Endothelial cell of umbilical vein (primary cell): ENCODE results near the gene SHOC2. TPM values are rescaled to one million over a fixed set of nuclear protein-coding genes. Genes with fewer than 3 reads are reported as not detected.

Source experiments
- BruUV-seq: library from RNA; stranded (reverse); fragments of 400-500 nt; replicated peaks from 2 replicates; lab custom pipeline; 2021; lab: Mats Ljungman, UMichigan
- CTCF ChIA-PET: fragments of 300-600, 350-600 bp; sonication (Branson Sonifier 250); formaldehyde crosslinking; loops from one replicate; lab custom pipeline; 2021; ENCODE audit warnings: antibody characterized with exemption, inconsistent platforms; lab: Charles Lee
- POLR2A ChIA-PET: fragments of 300-600, 350-600 bp; sonication (Branson Sonifier 250); formaldehyde crosslinking; loops from one replicate; lab custom pipeline; 2021; ENCODE audit warnings: antibody characterized with exemption, inconsistent platforms; lab: Charles Lee
- DNase-seq: peaks from one replicate; pipeline ENCODE4 v3.0.0-alpha.2; 2011; ENCODE audit warnings: low read depth, low spot score
- FAIRE-seq: peaks from 2 replicates; lab custom pipeline; 2011; peaks lifted over from hg19 to GRCh38; lab: Jason Lieb, UNC
- H2AFZ ChIP-seq: 2 replicates; pipeline ENCODE4 v1.6.0; 2012; ENCODE audit warnings: low read depth, low read length, control low read depth, inconsistent platforms
- H3K27ac ChIP-seq: 2 replicates; pipeline ENCODE4 v1.5.1; 2011; ENCODE audit warnings: low read depth, mild to moderate bottlenecking, control low read depth, low read length, moderate library complexity; ENCODE audit not compliant: insufficient read depth
- H3K27me3 ChIP-seq, 2 experiments: 2 replicates each; pipeline versions ENCODE4 v1.6.0 to v1.6.1; 2011; ENCODE audit warnings: low read length in 2 of 2, mixed read lengths in 1 of 2; ENCODE audit not compliant: control insufficient read depth in 2 of 2, insufficient read depth in 2 of 2
- H3K36me3 ChIP-seq, 2 experiments: 2 replicates in 1 of 2; 3 replicates in 1 of 2; pipeline ENCODE4 v1.5.1; 2011; ENCODE audit warnings: low read length in 2 of 2, mild to moderate bottlenecking in 1 of 2, moderate library complexity in 1 of 2; ENCODE audit not compliant: control insufficient read depth in 2 of 2, insufficient read depth in 2 of 2; ENCODE audit errors: extremely low read depth in 1 of 2
- H3K4me1 ChIP-seq: 3 replicates; pipeline ENCODE4 v1.5.1; 2011; ENCODE audit warnings: mild to moderate bottlenecking, low read length; ENCODE audit not compliant: control insufficient read depth, insufficient read depth; ENCODE audit errors: extremely low read depth
- H3K4me2 ChIP-seq: 2 replicates; pipeline ENCODE4 v1.6.1; 2011; ENCODE audit warnings: low read length, control low read depth, mixed read lengths; ENCODE audit not compliant: insufficient read depth
- H3K4me3 ChIP-seq, 3 experiments: fragments of 200-600 bp in 1 of 3; sonication (generic), shearing (Covaris generic) in 1 of 3; replicated peaks in 1 of 3; 2 replicates each; pipeline ENCODE4 v1.5.1; 2011 to 2016; ENCODE audit warnings: control low read depth in 3 of 3, low read length in 3 of 3, mild to moderate bottlenecking in 2 of 3, inconsistent platforms in 1 of 3, low read depth in 1 of 3, moderate library complexity in 1 of 3; ENCODE audit not compliant: insufficient read depth in 1 of 3
- H3K79me2 ChIP-seq: 2 replicates; pipeline ENCODE4 v1.6.0; 2012; ENCODE audit warnings: low read length, inconsistent platforms; ENCODE audit not compliant: control insufficient read depth, insufficient read depth
- H3K9ac ChIP-seq: replicated peaks from 2 replicates; pipeline ENCODE3; 2011; ENCODE audit warnings: low read length, control low read depth; ENCODE audit not compliant: insufficient read depth; ENCODE audit errors: extremely low read depth
- H3K9me1 ChIP-seq: replicated peaks from 3 replicates; pipeline ENCODE4 v1.6.0; 2011; ENCODE audit warnings: mild to moderate bottlenecking, low read length; ENCODE audit not compliant: control insufficient read depth, insufficient read depth; ENCODE audit errors: extremely low read depth
- H3K9me3 ChIP-seq: replicated peaks from 2 replicates; pipeline ENCODE4 v1.5.1; 2012; ENCODE audit warnings: low read length, inconsistent platforms; ENCODE audit not compliant: control insufficient read depth, insufficient read depth
- H4K20me1 ChIP-seq: replicated peaks from 2 replicates; pipeline ENCODE3; 2011; ENCODE audit warnings: mild to moderate bottlenecking, low read length; ENCODE audit not compliant: control insufficient read depth, insufficient read depth; ENCODE audit errors: extremely low read depth
- EZH2 ChIP-seq: IDR thresholded peaks from 2 replicates; pipeline ENCODE4 v1.6.1; 2012; ENCODE audit warnings: borderline replicate concordance, low read depth, mild to moderate bottlenecking, moderate library complexity, low read length, inconsistent platforms; ENCODE audit not compliant: severe bottlenecking
- FOS ChIP-seq: IDR thresholded peaks from 2 replicates; pipeline ENCODE4 v1.6.1; 2011; ENCODE audit warnings: mild to moderate bottlenecking, low read length, moderate library complexity, borderline replicate concordance; ENCODE audit not compliant: insufficient read depth
- GATA2 ChIP-seq: IDR thresholded peaks from 2 replicates; pipeline ENCODE4 v1.7.0; 2011; ENCODE audit warnings: low read depth, mild to moderate bottlenecking, moderate library complexity, mixed read lengths, low read length; ENCODE audit not compliant: insufficient read length, insufficient read depth
- JUN ChIP-seq: IDR thresholded peaks from 2 replicates; pipeline ENCODE4 v1.6.1; 2011; ENCODE audit warnings: borderline replicate concordance, low read depth; ENCODE audit not compliant: insufficient read length, insufficient read depth
- POLR2A ChIP-seq: IDR thresholded peaks from 2 replicates; pipeline ENCODE4 v1.6.1; 2012; ENCODE audit warnings: low read depth, mild to moderate bottlenecking, control low read depth, low read length
- dilution Hi-C: fragments of 300-500 bp; cut with MboI; formaldehyde crosslinking; loops from one replicate; pipeline ENCODE4 v1.15.0; 2019; ENCODE audit warnings: low sequenced_read_pairs; ENCODE audit not compliant: extremely low pct_ligation_motif_present
- intact Hi-C: fragments of 100-400 bp; cut with micrococcal nuclease; formaldehyde crosslinking; loops from one replicate; pipeline ENCODE4 v1.10.0; 2022
- polyA plus RNA-seq, 4 experiments: library from polyadenylated mRNA; depleted of rRNA in 3 of 4; stranded (reverse) in 3 of 4; unstranded in 1 of 4; fragments of >200 nt; gene quantifications; 2 replicates each; pipeline versions ENCODE4 v1.2.1 to v1.2.3, GENCODE V29; 2011 to 2012; ENCODE audit warnings: missing spikeins in 1 of 4
- total RNA-seq: library from RNA; stranded (reverse); gene quantifications from 2 replicates; pipeline ENCODE4 v1.2.3, GENCODE V29; 2021
- TF ChIP-seq, protein P1 (sequence below), 2 donors: IDR thresholded peaks; 1 replicate in 1 of 2; 2 replicates in 1 of 2; pipeline ENCODE4 v1.5.1; 2011; ENCODE audit warnings: low read length in 2 of 2, mild to moderate bottlenecking in 2 of 2, moderate library complexity in 2 of 2, control low read depth in 1 of 2, inconsistent platforms in 1 of 2, low read depth in 1 of 2; ENCODE audit not compliant: insufficient read depth in 1 of 2; ENCODE audit errors: extremely low read depth in 1 of 2
- TF ChIP-seq, protein P2 (sequence below): IDR thresholded peaks from 2 replicates; pipeline ENCODE4 v1.6.1; 2011; ENCODE audit not compliant: insufficient read depth, insufficient read length

SHOC2 gene
- total and polyA plus RNA-seq, 2 donors (not counting 3 experiments of a cell fraction or from before 2014, with no cell fraction given) = 13.0 to 37.1 TPM

DNA sequence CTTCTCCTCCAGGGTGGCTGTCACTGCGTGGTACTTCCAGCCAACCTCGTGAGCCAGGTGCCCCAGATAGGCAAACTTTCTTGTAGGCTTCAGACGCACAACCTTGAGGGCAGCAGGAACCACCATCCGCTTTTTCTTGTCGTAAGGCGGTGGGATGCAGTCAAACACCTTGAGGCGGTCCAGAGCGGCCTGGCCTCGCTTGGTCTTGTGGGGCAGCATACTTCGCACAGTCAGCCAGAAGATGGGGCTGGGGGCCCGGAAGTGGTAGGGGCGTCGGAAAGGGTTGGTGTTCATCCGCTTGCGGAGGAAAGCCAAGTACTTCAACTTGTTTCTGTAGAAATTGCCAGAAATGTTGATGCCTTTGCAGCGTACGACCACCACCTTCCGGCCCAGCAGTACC lies 17.4 kb downstream of the SHOC2 start:
- Histone ChIP-seq H3K9me3 (no peaks in the 10 kb centered on the region), H3K9ac (no peak overlapping the region), H3K4me3 (no peak overlapping the region), H3K4me2 (no peak overlapping the region), H3K79me2 (peaks cover 87% of the 10 kb centered on the region), H3K4me1 (peaks cover 4% of the 10 kb centered on the region), H3K36me3 (no peaks in the 10 kb centered on the region), H4K20me1 (peaks cover 10% of the 10 kb centered on the region), H3K27me3 (no peaks in the 10 kb centered on the region), H2AFZ (no peak overlapping the region), H3K9me1 (no peaks in the 10 kb centered on the region), H3K27ac (no peak overlapping the region)
- TF ChIP-seq JUN (no peak), FOS (no peak), GATA2 (no peak)
- intact Hi-C loops = no loop called here
- dilution Hi-C loops = no loop called here
- ChIA-PET POLR2A (no interaction called here), CTCF (interaction anchor here (1.1 to 3.4 kb wide), 3 partner anchors 9 to 18 kb away, joined by 3 to 18 read pairs (median 9); partner anchors contain the start of genes BBIP1 and SHOC2)
- DNase-seq (no peak), FAIRE-seq (no peak)
- BruUV-seq = no TSS peak

DNA sequence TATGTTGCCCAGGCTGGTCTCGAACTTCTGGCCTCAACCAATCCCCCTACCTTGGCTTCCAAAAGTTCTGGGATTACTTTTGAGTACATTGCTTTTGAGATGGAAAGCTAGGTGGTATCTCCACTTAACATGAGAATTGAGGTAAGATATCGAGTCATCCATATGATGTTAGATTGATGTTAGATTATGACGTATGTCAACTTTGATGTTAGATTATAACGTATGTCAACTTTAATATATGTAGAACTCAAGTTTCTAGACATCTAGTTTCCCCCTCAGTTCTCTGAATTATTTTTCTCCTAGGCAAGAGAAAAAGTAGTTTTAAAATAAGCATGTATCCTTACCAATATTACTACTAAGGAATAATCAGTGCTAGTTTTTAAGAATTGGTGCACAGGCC lies 20.0 kb downstream of the SHOC2 start:
- H3K9me3 ChIP-seq = no peaks in the 10 kb centered on the region
- no peak overlapping the region for H3K4me3 ChIP-seq
- peaks cover 80% of the 10 kb centered on the region for H3K79me2 ChIP-seq
- no peak overlapping the region for H3K9ac ChIP-seq
- H2AFZ ChIP-seq = no peak overlapping the region
- H3K27ac ChIP-seq = no peak overlapping the region
- CTCF ChIA-PET = interaction anchor here (3.4 kb wide), 1 partner anchor 12 kb away, joined by 18 read pairs; no protein-coding TSS in a partner anchor
- H3K9me1 ChIP-seq = no peaks in the 10 kb centered on the region
- H3K36me3 ChIP-seq = no peaks in the 10 kb centered on the region
- POLR2A ChIA-PET = interaction anchor here (1.3 kb wide), 1 partner anchor 20 kb away, joined by 3 read pairs; the partner anchor contains the start of genes BBIP1 and SHOC2
- DNase-seq (peak; percentile 11), FAIRE-seq (no peak)
- TF ChIP-seq, protein P1, sequence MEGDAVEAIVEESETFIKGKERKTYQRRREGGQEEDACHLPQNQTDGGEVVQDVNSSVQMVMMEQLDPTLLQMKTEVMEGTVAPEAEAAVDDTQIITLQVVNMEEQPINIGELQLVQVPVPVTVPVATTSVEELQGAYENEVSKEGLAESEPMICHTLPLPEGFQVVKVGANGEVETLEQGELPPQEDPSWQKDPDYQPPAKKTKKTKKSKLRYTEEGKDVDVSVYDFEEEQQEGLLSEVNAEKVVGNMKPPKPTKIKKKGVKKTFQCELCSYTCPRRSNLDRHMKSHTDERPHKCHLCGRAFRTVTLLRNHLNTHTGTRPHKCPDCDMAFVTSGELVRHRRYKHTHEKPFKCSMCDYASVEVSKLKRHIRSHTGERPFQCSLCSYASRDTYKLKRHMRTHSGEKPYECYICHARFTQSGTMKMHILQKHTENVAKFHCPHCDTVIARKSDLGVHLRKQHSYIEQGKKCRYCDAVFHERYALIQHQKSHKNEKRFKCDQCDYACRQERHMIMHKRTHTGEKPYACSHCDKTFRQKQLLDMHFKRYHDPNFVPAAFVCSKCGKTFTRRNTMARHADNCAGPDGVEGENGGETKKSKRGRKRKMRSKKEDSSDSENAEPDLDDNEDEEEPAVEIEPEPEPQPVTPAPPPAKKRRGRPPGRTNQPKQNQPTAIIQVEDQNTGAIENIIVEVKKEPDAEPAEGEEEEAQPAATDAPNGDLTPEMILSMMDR (IDR thresholded peaks at IDR 0.05; ENCODE audit: extremely low read depth in 1 of 2, insufficient read depth in 1 of 2, low read depth in 1 of 2, low read length in 2 of 2) = no peak
- TF ChIP-seq POLR2A = no peak
- TF ChIP-seq, protein P2, sequence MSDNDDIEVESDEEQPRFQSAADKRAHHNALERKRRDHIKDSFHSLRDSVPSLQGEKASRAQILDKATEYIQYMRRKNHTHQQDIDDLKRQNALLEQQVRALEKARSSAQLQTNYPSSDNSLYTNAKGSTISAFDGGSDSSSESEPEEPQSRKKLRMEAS = no peak
- TF ChIP-seq FOS = no peak
- TF ChIP-seq EZH2 = no peak
- no peak for TF ChIP-seq JUN
- TF ChIP-seq GATA2 = no peak
- dilution Hi-C loops = no loop called here
- intact Hi-C loops = no loop called here
- peaks cover 4% of the 10 kb centered on the region for H3K4me1 ChIP-seq
- peaks cover 9% of the 10 kb centered on the region for H4K20me1 ChIP-seq
- no TSS peak for BruUV-seq
- no peaks in the 10 kb centered on the region for H3K27me3 ChIP-seq
- peak overlapping the region; percentile 6 for H3K4me2 ChIP-seq
